ENCODE measurements around the gene SLC43A3.

Gene SLC43A3

GRCh38 chr11:57396744-57397143 lies 30.2 kb downstream of the SLC43A3 start:
- DNase-seq (no peak), ATAC-seq (no peak)
- Mint-ChIP-seq H3K27ac (no peak overlapping the region), H3K27me3 (no peaks in the 10 kb centered on the region), H3K9me3 (no peaks in the 10 kb centered on the region), H3K36me3 (ENCODE audit: low read depth) (no peaks in the 10 kb centered on the region), H3K4me1 (no peaks in the 10 kb centered on the region), H3K4me3 (no peak overlapping the region)

- DNase-seq (no peak), ATAC-seq (no peak)
- Mint-ChIP-seq H3K9me3 (no peaks in the 10 kb centered on the region), H3K4me3 (no peak overlapping the region), H3K4me1 (no peaks in the 10 kb centered on the region), H3K27me3 (no peaks in the 10 kb centered on the region), H3K36me3 (ENCODE audit: low read depth) (no peaks in the 10 kb centered on the region), H3K27ac (no peak overlapping the region)
These were observed 30.9 kb downstream of the SLC43A3 start for GRCh38 chr11:57395905-57396623.

- Mint-ChIP-seq H3K36me3 (ENCODE audit: low read depth) (no peaks in the 10 kb centered on the region), H3K27me3 (no peaks in the 10 kb centered on the region), H3K4me3 (no peak overlapping the region), H3K4me1 (no peaks in the 10 kb centered on the region), H3K9me3 (no peaks in the 10 kb centered on the region), H3K27ac (no peak overlapping the region)
- no peak for DNase-seq
- no peak for ATAC-seq
These were observed 32.5 kb downstream of the SLC43A3 start for GRCh38 chr11:57394203-57394965.

- no peaks in the 10 kb centered on the region for H3K27me3 Mint-ChIP-seq
- no peaks in the 10 kb centered on the region for H3K36me3 Mint-ChIP-seq (ENCODE audit: low read depth)
- no peaks in the 10 kb centered on the region for H3K4me1 Mint-ChIP-seq
- H3K4me3 Mint-ChIP-seq: no peak overlapping the region
- H3K9me3 Mint-ChIP-seq: no peaks in the 10 kb centered on the region
- DNase-seq: no peak
- H3K27ac Mint-ChIP-seq: no peak overlapping the region
- ATAC-seq: no peak
These were observed 34.2 kb downstream of the SLC43A3 start for GRCh38 chr11:57392763-57393105.

GRCh38 chr11:57392066-57392762 lies 34.7 kb downstream of the SLC43A3 start:
- no peak overlapping the region for H3K27ac Mint-ChIP-seq
- H3K4me3 Mint-ChIP-seq: no peak overlapping the region
- H3K4me1 Mint-ChIP-seq: no peaks in the 10 kb centered on the region
- DNase-seq (no peak), ATAC-seq (no peak)
- no peaks in the 10 kb centered on the region for H3K27me3 Mint-ChIP-seq
- no peaks in the 10 kb centered on the region for H3K36me3 Mint-ChIP-seq (ENCODE audit: low read depth)
- H3K9me3 Mint-ChIP-seq: no peaks in the 10 kb centered on the region

- Mint-ChIP-seq H3K27ac (no peak overlapping the region), H3K9me3 (no peaks in the 10 kb centered on the region), H3K4me1 (no peaks in the 10 kb centered on the region), H3K4me3 (no peak overlapping the region), H3K27me3 (peaks cover 1% of the 10 kb centered on the region), H3K36me3 (ENCODE audit: low read depth) (no peaks in the 10 kb centered on the region)
- no peak for DNase-seq
- no peak for ATAC-seq
These were observed 35.4 kb downstream of the SLC43A3 start for GRCh38 chr11:57391539-57391938.

- H3K27me3 Mint-ChIP-seq: peaks cover 2% of the 10 kb centered on the region
- H3K9me3 Mint-ChIP-seq: no peaks in the 10 kb centered on the region
- DNase-seq: no peak
- no peaks in the 10 kb centered on the region for H3K36me3 Mint-ChIP-seq (ENCODE audit: low read depth)
- H3K4me3 Mint-ChIP-seq: no peak overlapping the region
- no peak for ATAC-seq
- H3K27ac Mint-ChIP-seq: no peak overlapping the region
- H3K4me1 Mint-ChIP-seq: no peaks in the 10 kb centered on the region
These were observed 35.8 kb downstream of the SLC43A3 start for GRCh38 chr11:57391111-57391510.

GRCh38 chr11:57390535-57390934 lies 36.4 kb downstream of the SLC43A3 start, which contains the start of gene PRG2:
Gene PRG2, minus strand, starts transcription at chr11:57390650. Its CDS starts 706 bp downstream, at chr11:57389944.
- H3K27ac Mint-ChIP-seq: no peak within 1 kb of the TSS
- no peaks in the 10 kb centered on the region for H3K36me3 Mint-ChIP-seq (ENCODE audit: low read depth)
- H3K4me3 Mint-ChIP-seq: no peak within 1 kb of the TSS
- no peaks in the 10 kb centered on the region for H3K4me1 Mint-ChIP-seq
- no peaks in the 10 kb centered on the region for H3K9me3 Mint-ChIP-seq
- H3K27me3 Mint-ChIP-seq: peaks cover 2% of the 10 kb centered on the region
- ATAC-seq (no peak), DNase-seq (no peak)

- Mint-ChIP-seq H3K9me3 (no peaks in the 10 kb centered on the region), H3K4me3 (no peak overlapping the region), H3K4me1 (no peaks in the 10 kb centered on the region), H3K27me3 (peaks cover 5% of the 10 kb centered on the region), H3K36me3 (ENCODE audit: low read depth) (no peaks in the 10 kb centered on the region), H3K27ac (no peak overlapping the region)
- ATAC-seq: no peak
- no peak for DNase-seq
These were observed 39.5 kb downstream of the SLC43A3 start for GRCh38 chr11:57387289-57388030.

- no peaks in the 10 kb centered on the region for H3K36me3 Mint-ChIP-seq (ENCODE audit: low read depth)
- no peaks in the 10 kb centered on the region for H3K4me1 Mint-ChIP-seq
- H3K4me3 Mint-ChIP-seq: no peak overlapping the region
- no peak for DNase-seq
- ATAC-seq: no peak
- H3K27me3 Mint-ChIP-seq: peaks cover 5% of the 10 kb centered on the region
- H3K9me3 Mint-ChIP-seq: no peaks in the 10 kb centered on the region
- H3K27ac Mint-ChIP-seq: no peak overlapping the region
These were observed 40.6 kb downstream of the SLC43A3 start for GRCh38 chr11:57386178-57386940.

- Mint-ChIP-seq H3K4me1 (no peaks in the 10 kb centered on the region), H3K36me3 (ENCODE audit: low read depth) (no peaks in the 10 kb centered on the region), H3K9me3 (no peaks in the 10 kb centered on the region), H3K27ac (no peak within 1 kb of the TSS), H3K27me3 (peaks cover 17% of the 10 kb centered on the region), H3K4me3 (no peak within 1 kb of the TSS)
- ATAC-seq: no peak
- DNase-seq: no peak
These were observed 45.9 kb downstream of the SLC43A3 start, which contains the start of gene PRG3 for GRCh38 chr11:57380975-57381374. Gene PRG3, minus strand, starts transcription at chr11:57381150. Its CDS starts 442 bp downstream, at chr11:57380708.

- DNase-seq (no peak), ATAC-seq (no peak)
- H3K4me3 Mint-ChIP-seq: no peak overlapping the region
- H3K27me3 Mint-ChIP-seq: peaks cover 16% of the 10 kb centered on the region
- no peaks in the 10 kb centered on the region for H3K36me3 Mint-ChIP-seq (ENCODE audit: low read depth)
- H3K27ac Mint-ChIP-seq: no peak overlapping the region
- H3K9me3 Mint-ChIP-seq: no peaks in the 10 kb centered on the region
- no peaks in the 10 kb centered on the region for H3K4me1 Mint-ChIP-seq
These were observed 47.2 kb downstream of the SLC43A3 start for GRCh38 chr11:57379732-57380131.

- ATAC-seq: no peak
- no peak for DNase-seq
- H3K4me3 Mint-ChIP-seq: no peak overlapping the region
- no peaks in the 10 kb centered on the region for H3K9me3 Mint-ChIP-seq
- H3K27ac Mint-ChIP-seq: no peak overlapping the region
- H3K27me3 Mint-ChIP-seq: peaks cover 16% of the 10 kb centered on the region
- H3K4me1 Mint-ChIP-seq: no peaks in the 10 kb centered on the region
- H3K36me3 Mint-ChIP-seq (ENCODE audit: low read depth): no peaks in the 10 kb centered on the region
These were observed 48.7 kb downstream of the SLC43A3 start for GRCh38 chr11:57378186-57378585.

GRCh38 chr11:57377107-57377506 lies 49.8 kb downstream of the SLC43A3 start:
- no peaks in the 10 kb centered on the region for H3K9me3 Mint-ChIP-seq
- no peaks in the 10 kb centered on the region for H3K36me3 Mint-ChIP-seq (ENCODE audit: low read depth)
- no peaks in the 10 kb centered on the region for H3K4me1 Mint-ChIP-seq
- H3K27ac Mint-ChIP-seq: no peak overlapping the region
- H3K4me3 Mint-ChIP-seq: no peak overlapping the region
- peaks cover 14% of the 10 kb centered on the region for H3K27me3 Mint-ChIP-seq
- ATAC-seq: no peak
- no peak for DNase-seq
